ENCODE data around the gene TFPI.
A peak's percentile ranks its signal among the peaks of the same experiment; 100 is the strongest.
"Not testable (repeated sequence)": the region's sequence is repeated elsewhere in the genome, so short reads cannot be mapped to it uniquely, and the experiment has no call there.

TFPI gene

GRCh38 chr2:187525163-187525900 lies 28.9 kb downstream of the TFPI start:
- no peaks in the 10 kb centered on the region for H3K36me3 ChIP-seq (ENCODE audit: control insufficient read depth, low read depth, low read length)
- no peaks in the 10 kb centered on the region for H3K27me3 ChIP-seq (ENCODE audit: control insufficient read depth, insufficient read depth, low read length)
- H3K27ac ChIP-seq (ENCODE audit: low read length), result no peak overlapping the region
- H3K9me3 ChIP-seq (ENCODE audit: control insufficient read depth, low read depth, low read length), result no peaks in the 10 kb centered on the region
- no peak overlapping the region for H3K4me3 ChIP-seq (ENCODE audit: low read length)
- peaks cover 27% of the 10 kb centered on the region for H3K4me1 ChIP-seq (ENCODE audit: control insufficient read depth, low read depth, low read length)
- no peak overlapping the region for H3K9ac ChIP-seq (ENCODE audit: low read length)

- Histone ChIP-seq H3K4me3 (ENCODE audit: low read length) (no peak overlapping the region), H3K27me3 (ENCODE audit: control insufficient read depth, insufficient read depth, low read length) (no peaks in the 10 kb centered on the region), H3K36me3 (ENCODE audit: control insufficient read depth, low read depth, low read length) (no peaks in the 10 kb centered on the region), H3K9ac (ENCODE audit: low read length) (no peak overlapping the region), H3K9me3 (ENCODE audit: control insufficient read depth, low read depth, low read length) (no peaks in the 10 kb centered on the region), H3K4me1 (ENCODE audit: control insufficient read depth, low read depth, low read length) (peaks cover 38% of the 10 kb centered on the region), H3K27ac (ENCODE audit: low read length) (no peak overlapping the region)
These were observed 30.9 kb downstream of the TFPI start for GRCh38 chr2:187523325-187523724.

GRCh38 chr2:187520121-187520624 lies 34.1 kb downstream of the TFPI start:
- peak overlapping the region; percentile 6 for H3K4me3 ChIP-seq (ENCODE audit: low read length)
- H3K9me3 ChIP-seq (ENCODE audit: control insufficient read depth, low read depth, low read length), result peaks cover 7% of the 10 kb centered on the region
- no peaks in the 10 kb centered on the region for H3K36me3 ChIP-seq (ENCODE audit: control insufficient read depth, low read depth, low read length)
- peak overlapping the region; percentile 62 for H3K27ac ChIP-seq (ENCODE audit: low read length)
- peaks cover 15% of the 10 kb centered on the region for H3K4me1 ChIP-seq (ENCODE audit: control insufficient read depth, low read depth, low read length)
- no peaks in the 10 kb centered on the region for H3K27me3 ChIP-seq (ENCODE audit: control insufficient read depth, insufficient read depth, low read length)
- H3K9ac ChIP-seq (ENCODE audit: low read length), result no peak overlapping the region

- Histone ChIP-seq H3K27ac (ENCODE audit: low read length) (no peak overlapping the region), H3K9ac (ENCODE audit: low read length) (no peak overlapping the region), H3K4me3 (ENCODE audit: low read length) (peak overlapping the region; percentile 6), H3K27me3 (ENCODE audit: control insufficient read depth, insufficient read depth, low read length) (no peaks in the 10 kb centered on the region), H3K36me3 (ENCODE audit: control insufficient read depth, low read depth, low read length) (no peaks in the 10 kb centered on the region), H3K4me1 (ENCODE audit: control insufficient read depth, low read depth, low read length) (peaks cover 14% of the 10 kb centered on the region), H3K9me3 (ENCODE audit: control insufficient read depth, low read depth, low read length) (peaks cover 7% of the 10 kb centered on the region)
These were observed 34.7 kb downstream of the TFPI start for GRCh38 chr2:187519419-187520120.

- H3K9ac ChIP-seq (ENCODE audit: low read length); H3K9me3 ChIP-seq (ENCODE audit: control insufficient read depth, low read depth, low read length); H3K27ac ChIP-seq (ENCODE audit: low read length); H3K4me3 ChIP-seq (ENCODE audit: low read length); H3K36me3 ChIP-seq (ENCODE audit: control insufficient read depth, low read depth, low read length); H3K27me3 ChIP-seq (ENCODE audit: control insufficient read depth, insufficient read depth, low read length): not testable (repeated sequence)
- peaks cover 15% of the 10 kb centered on the region for H3K4me1 ChIP-seq (ENCODE audit: control insufficient read depth, low read depth, low read length)
These were observed 36.4 kb downstream of the TFPI start for GRCh38 chr2:187517750-187518361.

- not testable (repeated sequence) for H3K27me3 ChIP-seq (ENCODE audit: control insufficient read depth, insufficient read depth, low read length); H3K27ac ChIP-seq (ENCODE audit: low read length); H3K9ac ChIP-seq (ENCODE audit: low read length); H3K9me3 ChIP-seq (ENCODE audit: control insufficient read depth, low read depth, low read length); H3K36me3 ChIP-seq (ENCODE audit: control insufficient read depth, low read depth, low read length); H3K4me3 ChIP-seq (ENCODE audit: low read length)
- H3K4me1 ChIP-seq (ENCODE audit: control insufficient read depth, low read depth, low read length), result peaks cover 23% of the 10 kb centered on the region
These were observed 37.4 kb downstream of the TFPI start for GRCh38 chr2:187516630-187517510.

- H3K9ac ChIP-seq (ENCODE audit: low read length), result no peak overlapping the region
- no peak overlapping the region for H3K27ac ChIP-seq (ENCODE audit: low read length)
- H3K9me3 ChIP-seq (ENCODE audit: control insufficient read depth, low read depth, low read length), result peaks cover 7% of the 10 kb centered on the region
These were observed 39.3 kb downstream of the TFPI start for GRCh38 chr2:187514930-187515329.

GRCh38 chr2:187514235-187514829 lies 39.9 kb downstream of the TFPI start:
- not testable (repeated sequence) for H3K27me3 ChIP-seq (ENCODE audit: control insufficient read depth, insufficient read depth, low read length); H3K27ac ChIP-seq (ENCODE audit: low read length); H3K4me3 ChIP-seq (ENCODE audit: low read length); H3K36me3 ChIP-seq (ENCODE audit: control insufficient read depth, low read depth, low read length); H3K9ac ChIP-seq (ENCODE audit: low read length); H3K9me3 ChIP-seq (ENCODE audit: control insufficient read depth, low read depth, low read length)
- peaks cover 37% of the 10 kb centered on the region for H3K4me1 ChIP-seq (ENCODE audit: control insufficient read depth, low read depth, low read length)

More at GRCh38 chr2:187514930-187515329, 39.3 kb downstream of the TFPI start:
- H3K4me1 ChIP-seq (ENCODE audit: control insufficient read depth, low read depth, low read length), result peaks cover 37% of the 10 kb centered on the region
- no peaks in the 10 kb centered on the region for H3K36me3 ChIP-seq (ENCODE audit: control insufficient read depth, low read depth, low read length)
- no peaks in the 10 kb centered on the region for H3K27me3 ChIP-seq (ENCODE audit: control insufficient read depth, insufficient read depth, low read length)
- H3K4me3 ChIP-seq (ENCODE audit: low read length), result no peak overlapping the region

- not testable (repeated sequence) for H3K27ac ChIP-seq (ENCODE audit: low read length); H3K27me3 ChIP-seq (ENCODE audit: control insufficient read depth, insufficient read depth, low read length); H3K9me3 ChIP-seq (ENCODE audit: control insufficient read depth, low read depth, low read length); H3K36me3 ChIP-seq (ENCODE audit: control insufficient read depth, low read depth, low read length); H3K9ac ChIP-seq (ENCODE audit: low read length)
- Histone ChIP-seq H3K4me1 (ENCODE audit: control insufficient read depth, low read depth, low read length) (peaks cover 34% of the 10 kb centered on the region), H3K4me3 (ENCODE audit: low read length) (peak overlapping the region; percentile 17)
These were observed 40.6 kb downstream of the TFPI start for GRCh38 chr2:187513460-187514234.

All from iPS-18a (cell line).